Stomach smooth muscle (tissue), 2 donors: ENCODE measurements around the gene UNC93B1.

Source experiments
- H3K27ac ChIP-seq: one replicate; pipeline ENCODE4 v1.7.0; 2013; ENCODE audit warnings: mild to moderate bottlenecking, low read length, inconsistent platforms
- H3K27me3 ChIP-seq, 2 donors: one replicate each; pipeline ENCODE4 v1.7.0; 2013; ENCODE audit warnings: low read length in 2 of 2; ENCODE audit not compliant: insufficient read depth in 2 of 2, control insufficient read depth in 1 of 2
- H3K36me3 ChIP-seq, 2 donors: one replicate each; pipeline ENCODE4 v1.7.0; 2013; ENCODE audit warnings: low read length in 2 of 2; ENCODE audit not compliant: control insufficient read depth in 2 of 2, insufficient read depth in 2 of 2
- H3K4me1 ChIP-seq: one replicate; pipeline ENCODE4 v1.7.0; 2013; ENCODE audit warnings: low read length; ENCODE audit not compliant: control insufficient read depth, insufficient read depth
- H3K4me3 ChIP-seq, 2 donors: one replicate each; pipeline ENCODE4 v1.7.0; 2013; ENCODE audit warnings: low read length in 2 of 2
- H3K9ac ChIP-seq, 2 donors: one replicate each; pipeline ENCODE4 v1.7.0; 2013; ENCODE audit warnings: low read length in 2 of 2, mild to moderate bottlenecking in 1 of 2
- H3K9me3 ChIP-seq, 2 donors: one replicate each; pipeline ENCODE4 v1.7.0; 2013; ENCODE audit warnings: low read length in 2 of 2; ENCODE audit not compliant: control insufficient read depth in 2 of 2
- donor health status: healthy.
- donor health status: Pancreatic carcinoma.

UNC93B1 gene

GRCh38 chr11:68044898-68045351, 41.0 kb upstream of the UNC93B1 start:
- no peak overlapping the region for H3K4me3 ChIP-seq
- H3K27ac ChIP-seq = no peak overlapping the region
- H3K27me3 ChIP-seq = no peaks in the 10 kb centered on the region
- peaks cover 24% of the 10 kb centered on the region for H3K4me1 ChIP-seq
- H3K9ac ChIP-seq = no peak overlapping the region
- H3K36me3 ChIP-seq = peaks cover 5 to 23% of the 10 kb centered on the region in 2 donors
- H3K9me3 ChIP-seq = no peaks in the 10 kb centered on the region

GRCh38 chr11:68044145-68044813, 40.4 kb upstream of the UNC93B1 start:
- Histone ChIP-seq H3K27me3 (no peaks in the 10 kb centered on the region), H3K27ac (no peak overlapping the region), H3K9me3 (no peaks in the 10 kb centered on the region), H3K36me3 (peaks cover 5 to 20% of the 10 kb centered on the region in 2 donors), H3K9ac (no peak overlapping the region), H3K4me3 (no peak overlapping the region), H3K4me1 (peaks cover 30% of the 10 kb centered on the region)

- H3K27me3 ChIP-seq = no peaks in the 10 kb centered on the region
- peaks cover 36% of the 10 kb centered on the region for H3K4me1 ChIP-seq
- no peak overlapping the region for H3K27ac ChIP-seq
- H3K9me3 ChIP-seq = no peaks in the 10 kb centered on the region
- no peak overlapping the region for H3K9ac ChIP-seq
- H3K36me3 ChIP-seq = peaks cover 5 to 19% of the 10 kb centered on the region in 2 donors
- no peak overlapping the region for H3K4me3 ChIP-seq
Observed at GRCh38 chr11:68043349-68044144, 39.6 kb upstream of the UNC93B1 start.

DNA sequence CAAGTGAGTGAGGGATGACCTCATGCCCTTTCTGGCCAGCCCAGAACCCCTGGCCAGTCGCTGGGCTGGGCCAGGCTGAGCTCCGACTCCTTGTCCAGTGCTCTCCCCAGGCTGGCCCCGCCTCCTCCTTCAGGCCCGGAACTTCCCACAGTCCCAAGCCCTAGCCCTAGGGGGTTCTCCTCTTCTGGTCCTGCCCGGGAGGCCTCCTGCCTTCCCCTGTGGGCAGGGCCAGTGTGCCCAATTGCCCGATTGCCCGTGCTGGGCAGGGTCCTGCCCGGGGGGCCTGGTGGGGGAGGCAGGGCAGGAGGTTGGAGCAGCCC, 39.1 kb upstream of the UNC93B1 start:
- H3K27ac ChIP-seq = no peak overlapping the region
- no peak overlapping the region for H3K4me3 ChIP-seq
- H3K9me3 ChIP-seq = no peaks in the 10 kb centered on the region
- peaks cover 5 to 17% of the 10 kb centered on the region in 2 donors for H3K36me3 ChIP-seq
- no peak overlapping the region for H3K9ac ChIP-seq
- no peaks in the 10 kb centered on the region for H3K27me3 ChIP-seq
- H3K4me1 ChIP-seq = peaks cover 42% of the 10 kb centered on the region

DNA sequence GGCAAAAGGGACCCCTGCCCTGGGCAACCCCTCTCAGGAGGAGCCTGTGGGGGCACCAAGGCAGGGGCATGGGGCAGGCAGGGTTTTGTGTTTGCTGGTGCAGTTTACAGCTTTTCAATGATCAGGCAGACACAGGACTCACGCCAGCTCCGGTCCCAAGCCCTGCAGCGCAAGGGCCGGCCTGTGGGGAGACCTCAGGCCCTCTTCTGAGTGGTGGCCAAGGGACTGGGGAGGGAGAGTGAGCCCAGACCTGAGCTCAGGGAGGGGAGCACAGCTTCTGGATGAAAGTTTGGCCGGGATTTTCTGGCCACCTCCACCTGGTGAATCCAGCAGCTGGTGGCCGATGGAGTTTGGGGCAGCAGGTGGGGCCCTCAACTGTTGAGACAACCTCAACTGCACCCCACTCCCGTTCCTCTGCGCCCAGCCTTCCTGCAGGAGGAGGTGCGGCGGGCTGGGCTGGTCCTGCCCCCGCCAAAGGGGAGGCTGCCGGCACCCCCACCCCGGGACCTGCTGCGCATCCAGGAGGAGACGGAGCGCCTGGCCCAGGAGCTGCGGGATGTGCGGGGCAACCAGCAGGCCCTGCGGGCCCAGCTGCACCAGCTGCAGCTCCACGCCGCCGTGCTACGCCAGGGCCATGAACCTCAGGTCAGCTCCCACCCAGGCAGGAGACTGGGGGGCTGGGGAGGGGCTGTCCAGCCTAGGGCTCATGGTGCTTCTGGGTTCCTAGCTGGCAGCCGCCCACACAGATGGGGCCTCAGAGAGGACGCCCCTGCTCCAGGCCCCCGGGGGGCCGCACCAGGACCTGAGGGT, 38.5 kb upstream of the UNC93B1 start:
- Histone ChIP-seq H3K4me1 (peaks cover 47% of the 10 kb centered on the region), H3K27ac (no peak overlapping the region)

GRCh38 chr11:68041617-68042218, 37.8 kb upstream of the UNC93B1 start:
- Histone ChIP-seq H3K4me3 (no peak overlapping the region), H3K9ac (no peak overlapping the region), H3K9me3 (no peaks in the 10 kb centered on the region), H3K4me1 (peaks cover 52% of the 10 kb centered on the region), H3K27me3 (no peaks in the 10 kb centered on the region), H3K27ac (peak overlapping the region; percentile 86), H3K36me3 (peaks cover 5 to 14% of the 10 kb centered on the region in 2 donors)

More for the DNA sequence above, 38.5 kb upstream of the UNC93B1 start:
- Histone ChIP-seq H3K9me3 (no peaks in the 10 kb centered on the region), H3K9ac (no peak overlapping the region), H3K36me3 (peaks cover 5 to 14% of the 10 kb centered on the region in 2 donors), H3K27me3 (no peaks in the 10 kb centered on the region), H3K4me3 (no peak overlapping the region)

DNA sequence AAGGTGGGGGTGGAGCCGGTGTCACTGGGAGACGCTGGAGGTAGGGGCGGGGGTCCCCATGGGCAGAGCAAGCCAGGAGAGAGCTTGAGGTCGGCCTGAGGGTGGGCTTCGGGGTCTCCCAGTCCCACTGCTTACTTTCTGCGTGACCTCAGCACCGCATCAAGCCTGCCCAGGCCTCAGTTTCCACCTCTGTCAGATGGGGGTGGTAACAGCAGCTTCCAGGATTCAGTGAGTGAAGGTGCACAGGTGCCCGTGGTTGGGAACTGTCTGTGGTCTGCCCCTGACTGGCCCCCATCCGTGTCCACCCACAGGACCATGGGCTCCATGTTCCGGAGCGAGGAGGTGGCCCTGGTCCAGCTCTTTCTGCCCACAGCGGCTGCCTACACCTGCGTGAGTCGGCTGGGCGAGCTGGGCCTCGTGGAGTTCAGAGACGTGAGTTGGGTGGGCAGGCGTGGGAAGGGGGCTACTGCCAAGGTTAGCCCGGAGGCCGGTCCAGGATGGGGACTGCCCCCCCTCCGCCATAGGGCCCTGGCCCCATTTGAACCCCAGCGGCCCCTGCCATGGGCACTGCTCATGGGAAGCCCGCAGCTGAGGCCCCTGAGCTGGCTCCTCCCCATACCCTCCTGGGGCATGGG, 37.2 kb upstream of the UNC93B1 start:
- peak overlapping the region; percentile 78 to 93 for H3K9ac ChIP-seq
- no peaks in the 10 kb centered on the region for H3K27me3 ChIP-seq
- H3K4me3 ChIP-seq = peak overlapping the region; percentile 79 to 82
- peak overlapping the region; percentile 86 for H3K27ac ChIP-seq
- H3K9me3 ChIP-seq = no peaks in the 10 kb centered on the region
- H3K36me3 ChIP-seq = peaks cover under 1 to 14% of the 10 kb centered on the region in 2 donors
- peaks cover 52% of the 10 kb centered on the region for H3K4me1 ChIP-seq

- peak overlapping the region; percentile 86 for H3K27ac ChIP-seq
- peaks cover 52% of the 10 kb centered on the region for H3K4me1 ChIP-seq
- H3K36me3 ChIP-seq = peaks cover 0 to 14% of the 10 kb centered on the region in 2 donors
- peak overlapping the region; percentile 79 to 82 for H3K4me3 ChIP-seq
- no peaks in the 10 kb centered on the region for H3K27me3 ChIP-seq
- H3K9me3 ChIP-seq = no peaks in the 10 kb centered on the region
- H3K9ac ChIP-seq = peak overlapping the region; percentile 78 to 93
Observed at GRCh38 chr11:68040101-68040956, 36.4 kb upstream of the UNC93B1 start.

GRCh38 chr11:68039526-68040086, 35.7 kb upstream of the UNC93B1 start:
- Histone ChIP-seq H3K9me3 (no peaks in the 10 kb centered on the region), H3K27me3 (no peaks in the 10 kb centered on the region), H3K4me3 (peak overlapping the region; percentile 79 to 82), H3K4me1 (peaks cover 52% of the 10 kb centered on the region), H3K36me3 (peaks cover 0 to 7% of the 10 kb centered on the region in 2 donors), H3K9ac (peak overlapping the region; percentile 92 to 93), H3K27ac (peak overlapping the region; percentile 86)
